Measurements from ENCODE around the gene TBCD.

DNA sequence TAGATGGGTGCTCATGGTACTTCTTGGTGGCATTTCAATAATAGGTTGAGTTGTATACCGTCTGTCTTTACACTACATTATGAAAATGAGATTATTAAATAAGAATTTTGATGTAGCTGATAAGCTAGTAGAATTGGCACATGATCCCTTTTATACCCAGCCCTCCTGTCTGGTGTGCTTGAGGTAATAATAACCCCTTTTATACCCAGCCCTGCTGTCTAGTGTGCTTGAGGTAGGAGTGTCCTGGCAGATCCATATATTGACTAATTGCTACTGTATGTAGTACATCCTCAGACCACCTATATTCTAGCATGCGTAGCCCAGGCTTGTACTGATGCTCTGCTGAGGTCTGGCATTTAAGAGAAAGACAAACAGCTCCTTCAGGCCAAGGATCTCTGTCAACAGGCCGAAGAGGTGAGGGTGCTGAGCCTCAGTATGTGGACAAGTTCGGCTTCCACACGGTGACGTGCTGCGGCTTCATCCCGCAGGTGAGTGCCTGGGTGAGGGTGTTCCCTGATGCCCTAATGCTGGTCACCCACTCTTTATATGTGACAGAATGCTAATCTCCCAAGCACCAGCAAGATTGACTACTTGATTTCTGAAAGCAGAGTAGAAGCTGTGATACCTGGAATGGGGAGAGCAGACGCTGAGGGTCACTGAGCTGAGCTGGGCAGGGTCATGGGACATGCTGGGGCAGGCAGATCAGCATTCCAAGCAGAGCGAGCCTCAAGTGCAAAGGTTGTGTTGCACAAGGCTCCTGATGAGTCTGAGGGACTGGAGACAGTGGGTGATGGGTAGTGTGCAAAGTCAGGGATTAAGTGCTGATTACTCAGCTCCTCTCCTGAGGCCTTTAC lies 10.7 kb upstream of the TBCD start:
- TF ChIP-seq POLR2A (IDR thresholded peaks at IDR 0.05; ENCODE audit: extremely low read depth, insufficient read length) (no peak), MYC (IDR thresholded peaks at IDR 0.05; ENCODE audit: low read depth, low read length) (no peak)
- TF ChIP-seq, protein P1, sequence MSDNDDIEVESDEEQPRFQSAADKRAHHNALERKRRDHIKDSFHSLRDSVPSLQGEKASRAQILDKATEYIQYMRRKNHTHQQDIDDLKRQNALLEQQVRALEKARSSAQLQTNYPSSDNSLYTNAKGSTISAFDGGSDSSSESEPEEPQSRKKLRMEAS (IDR thresholded peaks at IDR 0.05; ENCODE audit: low read depth, low read length) = no peak
- TF ChIP-seq, protein P2, sequence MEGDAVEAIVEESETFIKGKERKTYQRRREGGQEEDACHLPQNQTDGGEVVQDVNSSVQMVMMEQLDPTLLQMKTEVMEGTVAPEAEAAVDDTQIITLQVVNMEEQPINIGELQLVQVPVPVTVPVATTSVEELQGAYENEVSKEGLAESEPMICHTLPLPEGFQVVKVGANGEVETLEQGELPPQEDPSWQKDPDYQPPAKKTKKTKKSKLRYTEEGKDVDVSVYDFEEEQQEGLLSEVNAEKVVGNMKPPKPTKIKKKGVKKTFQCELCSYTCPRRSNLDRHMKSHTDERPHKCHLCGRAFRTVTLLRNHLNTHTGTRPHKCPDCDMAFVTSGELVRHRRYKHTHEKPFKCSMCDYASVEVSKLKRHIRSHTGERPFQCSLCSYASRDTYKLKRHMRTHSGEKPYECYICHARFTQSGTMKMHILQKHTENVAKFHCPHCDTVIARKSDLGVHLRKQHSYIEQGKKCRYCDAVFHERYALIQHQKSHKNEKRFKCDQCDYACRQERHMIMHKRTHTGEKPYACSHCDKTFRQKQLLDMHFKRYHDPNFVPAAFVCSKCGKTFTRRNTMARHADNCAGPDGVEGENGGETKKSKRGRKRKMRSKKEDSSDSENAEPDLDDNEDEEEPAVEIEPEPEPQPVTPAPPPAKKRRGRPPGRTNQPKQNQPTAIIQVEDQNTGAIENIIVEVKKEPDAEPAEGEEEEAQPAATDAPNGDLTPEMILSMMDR (IDR thresholded peaks at IDR 0.05; ENCODE audit: low read depth, low read length) = no peak

Measured in NB4 (cell line).